Smooth muscle cell (in vitro differentiated cells): Measurements from ENCODE around the gene LRFN4. TPM values are rescaled to one million over a fixed set of nuclear protein-coding genes. Genes with fewer than 3 reads are reported as not detected.

Source experiments
- DNase-seq: peaks from one replicate; lab custom pipeline; 2025; ENCODE audit not compliant: unreplicated experiment; lab: John Stamatoyannopoulos, UW
- H2AFZ ChIP-seq: fragments of 200-600 bp; sonication (generic); 2 replicates; pipeline ENCODE4 v1.6.0; 2016; ENCODE audit warnings: antibody characterized with exemption, low read depth, mild to moderate bottlenecking
- H3F3A ChIP-seq: fragments of 200-600 bp; sonication (generic); 2 replicates; pipeline ENCODE4 v1.6.0; 2017; ENCODE audit warnings: antibody characterized with exemption, low read depth
- H3K27ac ChIP-seq: fragments of 200-600 bp; sonication (generic); 2 replicates; pipeline ENCODE4 v1.5.1; 2016; ENCODE audit warnings: low read depth, mild to moderate bottlenecking
- H3K27me3 ChIP-seq: fragments of 200-600 bp; sonication (generic); 2 replicates; pipeline ENCODE4 v1.6.1; 2016; ENCODE audit warnings: low read depth, mild to moderate bottlenecking
- H3K36me3 ChIP-seq: fragments of 200-600 bp; sonication (generic); 2 replicates; pipeline ENCODE4 v1.5.1; 2016; ENCODE audit warnings: low read depth
- H3K4me1 ChIP-seq: fragments of 200-600 bp; sonication (generic); 2 replicates; pipeline ENCODE4 v1.5.1; 2016; ENCODE audit warnings: low read depth
- H3K4me2 ChIP-seq: fragments of 200-600 bp; sonication (generic); 2 replicates; pipeline ENCODE4 v1.6.0; 2016; ENCODE audit warnings: mild to moderate bottlenecking
- H3K4me3 ChIP-seq: fragments of 200-600 bp; sonication (generic); 2 replicates; pipeline ENCODE4 v1.5.1; 2016; ENCODE audit warnings: mild to moderate bottlenecking
- H3K79me2 ChIP-seq: fragments of 200-600 bp; sonication (generic); 2 replicates; pipeline ENCODE4 v1.6.0; 2016; ENCODE audit warnings: low read depth, mild to moderate bottlenecking
- H3K9ac ChIP-seq: fragments of 200-600 bp; sonication (generic); 2 replicates; pipeline ENCODE4 v1.6.0; 2016; ENCODE audit warnings: low read depth
- H3K9me3 ChIP-seq: fragments of 200-600 bp; sonication (generic); replicated peaks from 2 replicates; pipeline ENCODE4 v1.5.1; 2016; ENCODE audit warnings: low read depth
- H4K20me1 ChIP-seq: fragments of 200-600 bp; sonication (generic); 2 replicates; pipeline ENCODE4 v1.6.0; 2016; ENCODE audit warnings: low read depth
- CTCF ChIP-seq: fragments of 200-600 bp; sonication (generic); IDR thresholded peaks from 2 replicates; pipeline ENCODE4 v1.5.1; 2017; ENCODE audit warnings: borderline replicate concordance, mild to moderate bottlenecking, antibody characterized with exemption; ENCODE audit not compliant: insufficient read depth, poor library complexity, severe bottlenecking
- WGBS: methylation state at CpG from one replicate; pipeline ENCODE4 v1.1.7; 2016; ENCODE audit warnings: low lambda C conversion rate; 5-methylcytosine and 5-hydroxymethylcytosine counted together
- polyA plus RNA-seq: library from polyadenylated mRNA; unstranded; fragments of >200 nt; fragmentation: Nextera tagmentation; extraction: Ambion mirVana; gene quantifications from 2 replicates; pipeline ENCODE4 v1.2.1, GENCODE V29; 2016
- total RNA-seq: library from RNA; depleted of rRNA; stranded (reverse); fragments of >200 nt; gene quantifications from 2 replicates; pipeline ENCODE4 v1.2.3, GENCODE V29; 2014

LRFN4 gene
- total and polyA plus RNA-seq, 2 experiments from 2014 or later: 14.7 to 37.6 TPM

GRCh38 chr11:66834943-66835342 is 21.9 kb upstream of the LRFN4 start:
- Histone ChIP-seq H3F3A (peaks cover 6% of the 10 kb centered on the region), H4K20me1 (no peaks in the 10 kb centered on the region), H3K4me1 (no peaks in the 10 kb centered on the region), H3K9me3 (no peaks in the 10 kb centered on the region), H3K9ac (no peak overlapping the region), H3K27ac (no peak overlapping the region), H3K36me3 (no peaks in the 10 kb centered on the region), H3K4me2 (no peak overlapping the region), H3K79me2 (no peaks in the 10 kb centered on the region), H3K27me3 (no peaks in the 10 kb centered on the region), H2AFZ (no peak overlapping the region), H3K4me3 (no peak overlapping the region)
- no peak for TF ChIP-seq CTCF
- DNase-seq: no peak
- WGBS: 92% methylated on average over 5 of the region's 5 CpGs

- no peak for DNase-seq
- Histone ChIP-seq H3K4me2 (no peak overlapping the region), H3F3A (peaks cover 6% of the 10 kb centered on the region), H2AFZ (no peak overlapping the region), H3K27ac (no peak overlapping the region), H3K27me3 (no peaks in the 10 kb centered on the region), H3K79me2 (no peaks in the 10 kb centered on the region), H3K4me3 (no peak overlapping the region), H3K36me3 (no peaks in the 10 kb centered on the region), H3K9me3 (no peaks in the 10 kb centered on the region), H3K9ac (no peak overlapping the region), H4K20me1 (no peaks in the 10 kb centered on the region), H3K4me1 (no peaks in the 10 kb centered on the region)
- TF ChIP-seq CTCF: no peak
- 87% methylated on average over 12 of the region's 12 CpGs for WGBS
Observed at GRCh38 chr11:66835768-66836405, 21.0 kb upstream of the LRFN4 start.

GRCh38 chr11:66840317-66841091 is 16.4 kb upstream of the LRFN4 start:
- H3K27ac ChIP-seq: no peak overlapping the region
- no peaks in the 10 kb centered on the region for H3K36me3 ChIP-seq
- H2AFZ ChIP-seq: no peak overlapping the region
- WGBS: 95% methylated on average over 4 of the region's 4 CpGs
- H3K9me3 ChIP-seq: no peaks in the 10 kb centered on the region
- H3K4me2 ChIP-seq: no peak overlapping the region
- peaks cover 4% of the 10 kb centered on the region for H3F3A ChIP-seq
- TF ChIP-seq CTCF: no peak
- peaks cover 14% of the 10 kb centered on the region for H4K20me1 ChIP-seq
- DNase-seq: no peak
- H3K9ac ChIP-seq: no peak overlapping the region
- H3K79me2 ChIP-seq: peaks cover 40% of the 10 kb centered on the region
- no peak overlapping the region for H3K4me3 ChIP-seq
- H3K27me3 ChIP-seq: no peaks in the 10 kb centered on the region
- peaks cover 4% of the 10 kb centered on the region for H3K4me1 ChIP-seq
